Caco-2 (cell line): Measurements from ENCODE around the gene TMEM167A. TPM values are rescaled to one million over a fixed set of nuclear protein-coding genes. Genes with fewer than 3 reads are reported as not detected.

Source experiments
- BruUV-seq: library from RNA; stranded (reverse); fragments of 400-500 nt; replicated peaks from 2 replicates; lab custom pipeline; 2021; lab: Mats Ljungman, UMichigan
- CTCF ChIA-PET: fragments of 300-600 bp; sonication (Branson Sonifier 250); formaldehyde crosslinking; loops from one replicate; lab custom pipeline; 2022; ENCODE audit warnings: antibody characterized with exemption; lab: Charles Lee
- POLR2A ChIA-PET: fragments of 300-600 bp; sonication (Branson Sonifier 250); formaldehyde crosslinking; loops from one replicate; lab custom pipeline; 2022; ENCODE audit warnings: antibody characterized with exemption; lab: Charles Lee
- DNase-seq, 2 experiments: peaks; one replicate each; pipeline versions ENCODE4 v3.0.0 to v3.0.0-alpha.2; 2020 to 2022
- H3K27me3 ChIP-seq: replicated peaks from 2 replicates; pipeline ENCODE4 v1.6.0; 2011; ENCODE audit warnings: low read length; ENCODE audit not compliant: control insufficient read depth, insufficient read depth
- H3K36me3 ChIP-seq: 2 replicates; pipeline ENCODE4 v1.5.1; 2011; ENCODE audit warnings: low read length; ENCODE audit not compliant: control insufficient read depth, insufficient read depth
- H3K4me1 ChIP-seq: fragments of 250-450 bp; sonication (Bioruptor Pico); 2 replicates; pipeline ENCODE4 v1.5.1; 2020; ENCODE audit warnings: mild to moderate bottlenecking
- H3K4me3 ChIP-seq: 2 replicates; pipeline ENCODE4 v1.5.1; 2011; ENCODE audit warnings: low read depth, mild to moderate bottlenecking, control low read depth, low read length
- H3K9me3 ChIP-seq: fragments of 250-450 bp; sonication (Bioruptor Pico); 2 replicates; pipeline ENCODE4 v1.5.1; 2020; ENCODE audit warnings: mild to moderate bottlenecking, moderate library complexity
- H3K27ac Mint-ChIP-seq: one replicate; pipeline ENCODE4 v1.8.0; 2022; ENCODE audit warnings: mixed read lengths; ENCODE audit not compliant: unreplicated experiment
- H3K27me3 Mint-ChIP-seq: one replicate; pipeline ENCODE4 v1.8.0; 2022; ENCODE audit warnings: mixed read lengths; ENCODE audit not compliant: insufficient read depth, unreplicated experiment
- H3K36me3 Mint-ChIP-seq: one replicate; pipeline ENCODE4 v1.8.0; 2022; ENCODE audit warnings: mild to moderate bottlenecking, mixed read lengths; ENCODE audit not compliant: insufficient read depth, unreplicated experiment
- H3K4me1 Mint-ChIP-seq: one replicate; pipeline ENCODE4 v1.8.0; 2022; ENCODE audit warnings: low read depth, mixed read lengths; ENCODE audit not compliant: unreplicated experiment
- H3K4me3 Mint-ChIP-seq: one replicate; pipeline ENCODE4 v1.8.0; 2022; ENCODE audit warnings: mild to moderate bottlenecking, moderate library complexity, mixed read lengths; ENCODE audit not compliant: unreplicated experiment
- H3K9me3 Mint-ChIP-seq: one replicate; pipeline ENCODE4 v1.8.0; 2022; ENCODE audit warnings: mixed read lengths; ENCODE audit not compliant: unreplicated experiment
- intact Hi-C: fragments of 100-400 bp; cut with micrococcal nuclease; formaldehyde crosslinking; loops from one replicate; pipeline ENCODE4 v1.10.0; 2022; ENCODE audit not compliant: unreplicated experiment
- total RNA-seq: library from RNA; stranded (reverse); gene quantifications from 2 replicates; pipeline ENCODE4 v1.2.3, GENCODE V29; 2022
- TF ChIP-seq, protein P1 (sequence below), 2 experiments: fragments of 200-600 bp in 1 of 2; IDR thresholded peaks; 1 replicate in 1 of 2; 2 replicates in 1 of 2; pipeline versions ENCODE4 v1.5.1 to v1.8.0; 2011 to 2022; ENCODE audit warnings: antibody characterized with exemption in 1 of 2, control low read depth in 1 of 2, inconsistent platforms in 1 of 2, low read depth in 1 of 2, low read length in 1 of 2, mild to moderate bottlenecking in 1 of 2, moderate library complexity in 1 of 2; ENCODE audit not compliant: insufficient read depth in 1 of 2, severe bottlenecking in 1 of 2, unreplicated experiment in 1 of 2

TMEM167A gene
- total RNA-seq, 1 experiment from 2014 or later = 97.1 TPM

DNA sequence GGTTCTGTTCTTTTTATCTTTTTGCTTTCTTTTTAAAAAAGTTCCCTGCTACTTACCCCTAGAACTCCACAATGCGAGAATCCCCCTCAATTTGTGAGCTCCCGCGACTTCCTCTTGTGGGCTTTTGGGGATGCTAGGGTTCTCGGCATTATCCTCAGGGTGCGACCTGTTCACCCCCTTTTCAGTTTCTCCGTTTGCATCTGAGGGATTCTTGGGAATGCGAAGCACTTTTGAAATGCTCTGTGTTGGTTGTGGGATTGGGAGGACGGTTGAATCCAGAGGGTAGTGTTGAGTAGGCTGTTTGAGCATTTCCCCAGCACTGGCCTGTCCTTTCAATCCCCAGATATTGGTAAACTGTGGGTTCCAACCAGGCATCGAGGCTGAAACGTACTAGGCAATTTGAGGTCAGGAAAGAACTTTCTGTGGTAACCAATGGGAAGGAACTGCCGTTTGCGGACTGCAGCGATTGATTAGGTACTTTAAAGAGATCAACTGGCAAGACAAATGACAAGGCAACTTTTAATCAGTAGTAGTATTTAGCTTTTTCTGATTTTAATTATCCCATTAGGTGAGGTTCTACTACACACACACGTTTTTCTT lies 568 bp upstream of the TMEM167A start:
- TF ChIP-seq, protein P1, sequence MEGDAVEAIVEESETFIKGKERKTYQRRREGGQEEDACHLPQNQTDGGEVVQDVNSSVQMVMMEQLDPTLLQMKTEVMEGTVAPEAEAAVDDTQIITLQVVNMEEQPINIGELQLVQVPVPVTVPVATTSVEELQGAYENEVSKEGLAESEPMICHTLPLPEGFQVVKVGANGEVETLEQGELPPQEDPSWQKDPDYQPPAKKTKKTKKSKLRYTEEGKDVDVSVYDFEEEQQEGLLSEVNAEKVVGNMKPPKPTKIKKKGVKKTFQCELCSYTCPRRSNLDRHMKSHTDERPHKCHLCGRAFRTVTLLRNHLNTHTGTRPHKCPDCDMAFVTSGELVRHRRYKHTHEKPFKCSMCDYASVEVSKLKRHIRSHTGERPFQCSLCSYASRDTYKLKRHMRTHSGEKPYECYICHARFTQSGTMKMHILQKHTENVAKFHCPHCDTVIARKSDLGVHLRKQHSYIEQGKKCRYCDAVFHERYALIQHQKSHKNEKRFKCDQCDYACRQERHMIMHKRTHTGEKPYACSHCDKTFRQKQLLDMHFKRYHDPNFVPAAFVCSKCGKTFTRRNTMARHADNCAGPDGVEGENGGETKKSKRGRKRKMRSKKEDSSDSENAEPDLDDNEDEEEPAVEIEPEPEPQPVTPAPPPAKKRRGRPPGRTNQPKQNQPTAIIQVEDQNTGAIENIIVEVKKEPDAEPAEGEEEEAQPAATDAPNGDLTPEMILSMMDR (IDR thresholded peaks at IDR 0.05; ENCODE audit: insufficient read depth in 1 of 2, low read depth in 1 of 2, low read length in 1 of 2, severe bottlenecking in 1 of 2, unreplicated experiment in 1 of 2) = no peak
- CTCF ChIA-PET = no interaction called here
- DNase-seq = peak; percentile 39 to 46
- Histone ChIP-seq H3K36me3 (no peaks in the 10 kb centered on the region), H3K4me3 (peak overlapping the region; percentile 94), H3K9me3 (no peaks in the 10 kb centered on the region), H3K27me3 (no peaks in the 10 kb centered on the region), H3K4me1 (peaks cover 4% of the 10 kb centered on the region; the same call in 1 of the 2 replicates)
- POLR2A ChIA-PET = interaction anchor here (0.6 to 1.4 kb wide), 8 partner anchors 22 to 800 kb away, joined by 3 to 8 read pairs (median 3); no protein-coding TSS in a partner anchor
- no peaks in the 10 kb centered on the region for H3K9me3 Mint-ChIP-seq
- intact Hi-C loops = loop anchor here (2.0 to 5.0 kb wide), 5 partner anchors 45 to 485 kb away; partner anchors contain the start of gene VCAN
- no peaks in the 10 kb centered on the region for H3K4me1 Mint-ChIP-seq
- H3K36me3 Mint-ChIP-seq = peaks cover 6% of the 10 kb centered on the region
- TSS peak; percentile 79 for BruUV-seq
- peak overlapping the region; percentile 100 for H3K27ac Mint-ChIP-seq
- peak overlapping the region; percentile 99 for H3K4me3 Mint-ChIP-seq
- no peaks in the 10 kb centered on the region for H3K27me3 Mint-ChIP-seq

DNA sequence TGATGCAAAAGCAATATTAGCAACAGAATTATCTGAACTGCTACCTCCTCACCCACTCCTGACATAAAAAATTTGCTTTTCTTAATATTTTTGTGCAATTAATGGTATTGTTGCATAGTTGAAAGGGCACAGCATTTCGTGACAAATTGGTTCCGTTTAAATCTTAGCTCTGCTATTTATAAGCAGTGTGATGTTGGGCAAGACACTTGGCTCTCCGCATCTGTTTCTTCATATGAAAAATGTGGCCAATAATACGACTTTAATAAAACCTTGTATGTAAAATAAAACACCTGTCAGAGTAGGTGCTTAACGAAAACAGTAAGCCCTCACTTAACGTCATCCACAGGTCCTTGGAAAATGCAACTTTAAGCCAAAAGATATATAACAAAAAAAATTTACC lies 4.2 kb downstream of the TMEM167A start:
- Histone ChIP-seq H3K9me3 (no peaks in the 10 kb centered on the region), H3K27me3 (no peaks in the 10 kb centered on the region), H3K36me3 (no peaks in the 10 kb centered on the region), H3K4me1 (peaks cover 7% of the 10 kb centered on the region; the same call in 1 of the 2 replicates), H3K4me3 (no peak overlapping the region)
- CTCF ChIA-PET = no interaction called here
- H3K9me3 Mint-ChIP-seq = no peaks in the 10 kb centered on the region
- TF ChIP-seq, protein P1 (IDR thresholded peaks at IDR 0.05; ENCODE audit: insufficient read depth in 1 of 2, low read depth in 1 of 2, low read length in 1 of 2, severe bottlenecking in 1 of 2, unreplicated experiment in 1 of 2) = no peak
- POLR2A ChIA-PET = no interaction called here
- no peak overlapping the region for H3K4me3 Mint-ChIP-seq
- no TSS peak for BruUV-seq
- no peak for DNase-seq
- H3K36me3 Mint-ChIP-seq = peaks cover 13% of the 10 kb centered on the region
- no peaks in the 10 kb centered on the region for H3K27me3 Mint-ChIP-seq
- H3K4me1 Mint-ChIP-seq = peaks cover 7% of the 10 kb centered on the region
- H3K27ac Mint-ChIP-seq = no peak overlapping the region
- intact Hi-C loops = no loop called here

DNA sequence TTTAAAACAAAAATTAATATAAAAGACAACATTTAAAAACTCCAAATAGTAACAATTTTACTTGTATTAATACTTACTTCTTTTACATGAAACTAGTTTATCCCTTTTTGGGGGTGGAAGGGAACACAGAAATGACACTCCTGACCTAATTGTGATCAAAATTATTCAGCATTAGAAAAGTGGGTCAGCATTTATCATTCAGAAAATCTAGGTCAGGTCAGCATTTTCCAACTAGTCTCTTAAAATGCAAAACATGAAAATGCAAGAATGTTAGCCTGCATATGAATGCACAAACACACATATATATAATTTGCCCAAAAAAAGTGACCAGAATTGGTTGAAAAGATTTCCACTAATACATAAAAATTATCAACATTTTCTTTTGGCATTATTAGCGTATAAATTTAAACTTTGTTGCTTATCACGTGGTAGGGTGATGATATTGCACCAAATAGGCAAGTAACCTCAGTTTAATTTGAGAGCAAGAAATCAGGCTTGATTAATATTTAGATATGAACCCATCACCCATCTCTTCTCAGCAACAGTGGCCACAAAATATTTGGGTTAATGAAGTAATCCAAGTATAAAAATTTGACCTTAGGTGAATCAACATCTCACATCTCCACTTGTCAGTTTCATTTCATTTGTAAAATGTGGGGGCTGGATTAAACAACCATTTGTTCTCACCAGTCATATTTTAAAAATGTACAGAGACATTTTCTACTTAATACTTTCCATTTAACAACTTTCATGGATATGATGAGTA lies 5.7 kb downstream of the TMEM167A start:
- no peak overlapping the region for H3K27ac Mint-ChIP-seq
- H3K4me3 ChIP-seq = no peak overlapping the region
- no peaks in the 10 kb centered on the region for H3K27me3 ChIP-seq
- intact Hi-C loops = no loop called here
- TF ChIP-seq, protein P1 (IDR thresholded peaks at IDR 0.05; ENCODE audit: insufficient read depth in 1 of 2, low read depth in 1 of 2, low read length in 1 of 2, severe bottlenecking in 1 of 2, unreplicated experiment in 1 of 2) = no peak
- no peaks in the 10 kb centered on the region for H3K9me3 Mint-ChIP-seq
- ChIA-PET POLR2A (no interaction called here), CTCF (no interaction called here)
- no peaks in the 10 kb centered on the region for H3K9me3 ChIP-seq
- no peak for DNase-seq
- no peaks in the 10 kb centered on the region for H3K27me3 Mint-ChIP-seq
- BruUV-seq = no TSS peak
- peaks cover 7% of the 10 kb centered on the region for H3K4me1 Mint-ChIP-seq
- no peak overlapping the region for H3K4me3 Mint-ChIP-seq
- 0 out of 2 replicates have a peak, but pooled peaks cover 1% of the 10 kb centered on the region for H3K36me3 ChIP-seq
- H3K4me1 ChIP-seq = peaks cover 8% of the 10 kb centered on the region; the same call in 1 of the 2 replicates
- peaks cover 7% of the 10 kb centered on the region for H3K36me3 Mint-ChIP-seq
